ENCODE measurements around the gene SMAD6. TPM values are rescaled to one million over a fixed set of nuclear protein-coding genes. Genes with fewer than 3 reads are reported as not detected.

Gene SMAD6
- total and polyA plus RNA-seq, 2 of the 4 experiments (the other 2 are of a cell fraction) = 4.8 to 8.5 TPM

- H3K4me2 ChIP-seq (ENCODE audit: low read depth, low read length) = no peak overlapping the region
- H3K4me1 ChIP-seq (ENCODE audit: control insufficient read depth, insufficient read depth, low read length) = no peaks in the 10 kb centered on the region; the same call in 1 of the 2 replicates
- no peaks in the 10 kb centered on the region for H3K9me1 ChIP-seq (ENCODE audit: insufficient read depth, low read length)
- ChIA-PET POLR2A (ENCODE audit: unreplicated experiment) (no interaction called here), CTCF (no interaction called here)
- no peaks in the 10 kb centered on the region for H4K20me1 ChIP-seq (ENCODE audit: insufficient read depth, low read length)
- no peak overlapping the region for H2BK120ac ChIP-seq (ENCODE audit: low read depth, low read length)
- in situ Hi-C loops (cut with MboI; ENCODE audit: low sequenced_read_pairs) = no loop called here
- H3K9me3 ChIP-seq (ENCODE audit: control insufficient read depth, insufficient read depth, low read length) = no peaks in the 10 kb centered on the region
- H3K79me1 ChIP-seq (ENCODE audit: low read depth in 1 of 2, low read length in 2 of 2) = no peaks in the 10 kb centered on the region
- H3K56ac ChIP-seq (ENCODE audit: extremely low read depth, insufficient read depth, low read length) = no peak overlapping the region
- H2AK9ac ChIP-seq (replicated peaks; ENCODE audit: low read depth, low read length, poor library complexity) = no peak overlapping the region
- H2BK20ac ChIP-seq (ENCODE audit: low read depth, low read length) = no peak overlapping the region
- no peaks in the 10 kb centered on the region for H3K27me3 ChIP-seq (ENCODE audit: control insufficient read depth, insufficient read depth, low read length)
- no peak for ATAC-seq (ENCODE audit: low read depth)
- no peak for DNase-seq
- H3K14ac ChIP-seq (replicated peaks; ENCODE audit: low read depth, low read length) = no peak overlapping the region
- H3K27ac ChIP-seq (ENCODE audit: insufficient read depth, low read length) = no peak overlapping the region
- no peak overlapping the region for H3K4ac ChIP-seq (ENCODE audit: low read depth, low read length)
- H2AFZ ChIP-seq (replicated peaks; ENCODE audit: low read length, poor library complexity) = no peak overlapping the region
- dilution Hi-C loops (cut with HindIII; ENCODE audit: low sequenced_read_pairs, unreplicated experiment) = no loop called here
- no TSS peak for BruUV-seq (replicated peaks)
- no peak overlapping the region for H4K8ac ChIP-seq (ENCODE audit: low read depth in 2 of 2, low read length in 2 of 2)
- no peaks in the 10 kb centered on the region for H3K36me3 ChIP-seq (ENCODE audit: control insufficient read depth, insufficient read depth, low read length)
- H3K18ac ChIP-seq (ENCODE audit: low read depth, low read length) = no peak overlapping the region
- H2AK5ac ChIP-seq (ENCODE audit: low read depth, low read length) = no peak overlapping the region; the same call in 1 of the 2 replicates
- H2BK5ac ChIP-seq (ENCODE audit: low read depth, low read length, poor library complexity, severe bottlenecking) = no peak overlapping the region
- intact Hi-C loops (cut with micrococcal nuclease) = no loop called here
- no peak for TF ChIP-seq RCOR1 (IDR thresholded peaks at IDR 0.05; ENCODE audit: insufficient replicate concordance, low read length)
- no peak for TF ChIP-seq CEBPB (IDR thresholded peaks at IDR 0.05; ENCODE audit: low read depth, low read length)
- no peak for TF ChIP-seq POLR2A (IDR thresholded peaks at IDR 0.05; ENCODE audit: low read depth, low read length)
- no peak for TF ChIP-seq MXI1 (IDR thresholded peaks at IDR 0.05; ENCODE audit: borderline replicate concordance, low read depth, low read length)
- TF ChIP-seq, protein P1, sequence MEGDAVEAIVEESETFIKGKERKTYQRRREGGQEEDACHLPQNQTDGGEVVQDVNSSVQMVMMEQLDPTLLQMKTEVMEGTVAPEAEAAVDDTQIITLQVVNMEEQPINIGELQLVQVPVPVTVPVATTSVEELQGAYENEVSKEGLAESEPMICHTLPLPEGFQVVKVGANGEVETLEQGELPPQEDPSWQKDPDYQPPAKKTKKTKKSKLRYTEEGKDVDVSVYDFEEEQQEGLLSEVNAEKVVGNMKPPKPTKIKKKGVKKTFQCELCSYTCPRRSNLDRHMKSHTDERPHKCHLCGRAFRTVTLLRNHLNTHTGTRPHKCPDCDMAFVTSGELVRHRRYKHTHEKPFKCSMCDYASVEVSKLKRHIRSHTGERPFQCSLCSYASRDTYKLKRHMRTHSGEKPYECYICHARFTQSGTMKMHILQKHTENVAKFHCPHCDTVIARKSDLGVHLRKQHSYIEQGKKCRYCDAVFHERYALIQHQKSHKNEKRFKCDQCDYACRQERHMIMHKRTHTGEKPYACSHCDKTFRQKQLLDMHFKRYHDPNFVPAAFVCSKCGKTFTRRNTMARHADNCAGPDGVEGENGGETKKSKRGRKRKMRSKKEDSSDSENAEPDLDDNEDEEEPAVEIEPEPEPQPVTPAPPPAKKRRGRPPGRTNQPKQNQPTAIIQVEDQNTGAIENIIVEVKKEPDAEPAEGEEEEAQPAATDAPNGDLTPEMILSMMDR (conservative IDR thresholded peaks at IDR 0.05; ENCODE audit: low read depth, low read length) = no peak
- no peak for TF ChIP-seq RAD21 (IDR thresholded peaks at IDR 0.05; ENCODE audit: low read length)
- TF ChIP-seq RFX5 (IDR thresholded peaks at IDR 0.05; ENCODE audit: low read depth, low read length) = no peak
- TF ChIP-seq USF2 (IDR thresholded peaks at IDR 0.05; ENCODE audit: low read depth, low read length) = no peak
- TF ChIP-seq MAFK (IDR thresholded peaks at IDR 0.05; ENCODE audit: low read depth, low read length) = no peak
- TF ChIP-seq, protein P2, sequence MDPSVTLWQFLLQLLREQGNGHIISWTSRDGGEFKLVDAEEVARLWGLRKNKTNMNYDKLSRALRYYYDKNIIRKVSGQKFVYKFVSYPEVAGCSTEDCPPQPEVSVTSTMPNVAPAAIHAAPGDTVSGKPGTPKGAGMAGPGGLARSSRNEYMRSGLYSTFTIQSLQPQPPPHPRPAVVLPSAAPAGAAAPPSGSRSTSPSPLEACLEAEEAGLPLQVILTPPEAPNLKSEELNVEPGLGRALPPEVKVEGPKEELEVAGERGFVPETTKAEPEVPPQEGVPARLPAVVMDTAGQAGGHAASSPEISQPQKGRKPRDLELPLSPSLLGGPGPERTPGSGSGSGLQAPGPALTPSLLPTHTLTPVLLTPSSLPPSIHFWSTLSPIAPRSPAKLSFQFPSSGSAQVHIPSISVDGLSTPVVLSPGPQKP (IDR thresholded peaks at IDR 0.05; ENCODE audit: borderline replicate concordance, low read depth, low read length) = no peak
- TF ChIP-seq CHD1 (IDR thresholded peaks at IDR 0.05; ENCODE audit: low read depth, low read length) = no peak
- no peak for TF ChIP-seq NFE2L2 (IDR thresholded peaks at IDR 0.05; ENCODE audit: low read depth, low read length)
- H3K4me3 ChIP-seq (ENCODE audit: insufficient read depth, low read depth, low read length) = no peak overlapping the region
- H4K5ac ChIP-seq (ENCODE audit: low read depth, low read length) = no peak overlapping the region
- WGBS, 2 experiments (ENCODE audit: extremely low coverage in 2 of 2, insufficient read length in 1 of 2) = no CpG with 5 or more reads among the region's 3 CpGs
- no peak overlapping the region for H3K23ac ChIP-seq (ENCODE audit: low read depth, low read length)
- H4K91ac ChIP-seq (ENCODE audit: insufficient read depth, low read depth, low read length) = no peak overlapping the region
- no peak overlapping the region for H2BK15ac ChIP-seq (ENCODE audit: low read depth, low read length)
- no peak overlapping the region for H3K9ac ChIP-seq (ENCODE audit: low read depth, low read length)
Measured at GRCh38 chr15:66824424-66824823, 122.4 kb downstream of the SMAD6 start.

Data from IMR-90 (cell line).